Measurements from ENCODE around the gene MGA.

The MGA gene

DNA sequence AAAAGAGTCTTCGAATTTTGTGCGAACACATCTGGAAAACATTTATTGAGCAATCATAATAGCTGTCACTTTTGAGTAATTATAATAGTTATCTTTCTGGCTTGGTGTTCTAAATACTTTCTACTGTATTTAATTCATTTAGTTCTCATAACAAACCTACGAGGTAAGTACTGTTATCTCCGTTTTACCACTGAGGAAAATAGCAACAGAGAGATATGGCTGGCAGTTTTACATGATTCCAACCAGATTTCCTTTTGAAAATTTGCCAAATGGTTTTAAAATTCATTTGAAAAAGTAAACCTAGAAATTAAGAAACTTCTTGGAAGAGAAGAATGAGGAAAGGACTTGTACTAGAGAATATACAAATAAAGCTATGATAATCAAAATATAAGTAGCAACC lies 37.3 kb upstream of the MGA start:
- Histone ChIP-seq H3K36me3 (ENCODE audit: low read length) (no peaks in the 10 kb centered on the region), H4K20me1 (ENCODE audit: low read depth, low read length) (no peaks in the 10 kb centered on the region), H3K27me3 (ENCODE audit: low read length) (no peaks in the 10 kb centered on the region), H3K9ac (ENCODE audit: low read length) (no peak overlapping the region), H3F3A (ENCODE audit: insufficient read depth) (no peaks in the 10 kb centered on the region), H3K9me3 (ENCODE audit: insufficient read depth, low read length) (no peaks in the 10 kb centered on the region), H3K9me2 (replicated peaks; ENCODE audit: insufficient read depth, low read length) (no peaks in the 10 kb centered on the region), H3K4me3 (ENCODE audit: insufficient read depth, low read length, poor library complexity, severe bottlenecking) (no peak overlapping the region), H3K79me2 (ENCODE audit: insufficient read depth, low read length) (no peaks in the 10 kb centered on the region), H2AFZ (ENCODE audit: low read depth, low read length, severe bottlenecking) (no peak overlapping the region), H3K4me2 (ENCODE audit: low read depth, low read length, poor library complexity, severe bottlenecking) (no peak overlapping the region), H3K27ac (ENCODE audit: low read depth, low read length) (no peak overlapping the region)
- TF ChIP-seq, protein P1, sequence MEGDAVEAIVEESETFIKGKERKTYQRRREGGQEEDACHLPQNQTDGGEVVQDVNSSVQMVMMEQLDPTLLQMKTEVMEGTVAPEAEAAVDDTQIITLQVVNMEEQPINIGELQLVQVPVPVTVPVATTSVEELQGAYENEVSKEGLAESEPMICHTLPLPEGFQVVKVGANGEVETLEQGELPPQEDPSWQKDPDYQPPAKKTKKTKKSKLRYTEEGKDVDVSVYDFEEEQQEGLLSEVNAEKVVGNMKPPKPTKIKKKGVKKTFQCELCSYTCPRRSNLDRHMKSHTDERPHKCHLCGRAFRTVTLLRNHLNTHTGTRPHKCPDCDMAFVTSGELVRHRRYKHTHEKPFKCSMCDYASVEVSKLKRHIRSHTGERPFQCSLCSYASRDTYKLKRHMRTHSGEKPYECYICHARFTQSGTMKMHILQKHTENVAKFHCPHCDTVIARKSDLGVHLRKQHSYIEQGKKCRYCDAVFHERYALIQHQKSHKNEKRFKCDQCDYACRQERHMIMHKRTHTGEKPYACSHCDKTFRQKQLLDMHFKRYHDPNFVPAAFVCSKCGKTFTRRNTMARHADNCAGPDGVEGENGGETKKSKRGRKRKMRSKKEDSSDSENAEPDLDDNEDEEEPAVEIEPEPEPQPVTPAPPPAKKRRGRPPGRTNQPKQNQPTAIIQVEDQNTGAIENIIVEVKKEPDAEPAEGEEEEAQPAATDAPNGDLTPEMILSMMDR (IDR thresholded peaks at IDR 0.05; ENCODE audit: insufficient read depth, low read length, poor library complexity, severe bottlenecking) = no peak
- no peak for TF ChIP-seq EZH2phosphoT487 (conservative IDR thresholded peaks at IDR 0.05; ENCODE audit: low read length)

DNA sequence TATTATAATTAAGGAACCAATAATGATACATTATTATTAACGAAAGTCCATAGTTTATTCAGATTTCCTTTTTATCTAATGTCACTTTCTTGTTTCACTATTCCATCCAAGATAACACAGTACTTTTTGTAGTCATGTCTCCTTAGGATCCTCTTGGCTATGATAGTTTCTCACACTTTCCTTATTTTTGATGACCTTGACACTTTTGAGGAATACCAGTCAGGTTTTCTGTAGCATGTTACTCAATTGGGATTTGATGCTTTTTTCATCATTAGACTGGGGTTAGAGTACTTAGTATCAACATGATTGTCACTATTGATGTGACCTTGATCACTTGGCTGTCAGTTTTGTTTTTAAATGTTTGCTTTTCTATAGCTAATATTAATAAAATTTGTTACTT lies 33.0 kb upstream of the MGA start:
- no peaks in the 10 kb centered on the region for H3K79me2 ChIP-seq (ENCODE audit: insufficient read depth, low read length)

DNA sequence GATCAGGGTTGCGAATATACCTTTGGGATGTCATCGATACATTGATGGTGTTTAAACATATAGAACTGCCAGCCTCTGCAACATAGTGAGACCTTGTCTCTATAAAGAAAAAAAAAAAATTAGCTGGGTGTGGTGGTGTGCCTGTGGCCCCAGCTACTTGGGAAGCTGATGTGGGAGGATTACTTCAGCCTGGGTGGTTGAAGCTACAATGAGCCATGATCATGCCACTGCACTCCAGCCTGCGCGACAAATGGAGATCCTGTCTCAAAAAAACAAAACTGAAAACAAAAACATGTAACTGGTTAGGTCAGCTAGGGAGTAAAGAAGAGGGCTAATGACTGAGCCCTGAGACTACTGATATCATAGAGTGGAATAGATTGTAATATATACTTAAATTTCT lies 30.7 kb upstream of the MGA start:
- no peak overlapping the region for H3K9ac ChIP-seq (ENCODE audit: low read length)
- no peaks in the 10 kb centered on the region for H3K27me3 ChIP-seq (ENCODE audit: low read length)
- H3K9me2 ChIP-seq (replicated peaks; ENCODE audit: insufficient read depth, low read length) = no peaks in the 10 kb centered on the region
- no peak overlapping the region for H2AFZ ChIP-seq (ENCODE audit: low read depth, low read length, severe bottlenecking)
- H4K20me1 ChIP-seq (ENCODE audit: low read depth, low read length) = no peaks in the 10 kb centered on the region
- no peak overlapping the region for H3K4me3 ChIP-seq (ENCODE audit: insufficient read depth, low read length, poor library complexity, severe bottlenecking)
- TF ChIP-seq EZH2phosphoT487 (conservative IDR thresholded peaks at IDR 0.05; ENCODE audit: low read length) = no peak
- TF ChIP-seq, protein P1 (IDR thresholded peaks at IDR 0.05; ENCODE audit: insufficient read depth, low read length, poor library complexity, severe bottlenecking) = no peak
- no peaks in the 10 kb centered on the region for H3K9me3 ChIP-seq (ENCODE audit: insufficient read depth, low read length)
- H3K4me2 ChIP-seq (ENCODE audit: low read depth, low read length, poor library complexity, severe bottlenecking) = no peak overlapping the region
- no peaks in the 10 kb centered on the region for H3K36me3 ChIP-seq (ENCODE audit: low read length)
- no peaks in the 10 kb centered on the region for H3K79me2 ChIP-seq (ENCODE audit: insufficient read depth, low read length)
- H3K27ac ChIP-seq (ENCODE audit: low read depth, low read length) = no peak overlapping the region
- no peaks in the 10 kb centered on the region for H3F3A ChIP-seq (ENCODE audit: insufficient read depth)

More for the DNA sequence above, 33.0 kb upstream of the MGA start:
- Histone ChIP-seq H3K9me3 (ENCODE audit: insufficient read depth, low read length) (no peaks in the 10 kb centered on the region), H3K27me3 (ENCODE audit: low read length) (no peaks in the 10 kb centered on the region), H3K9ac (ENCODE audit: low read length) (no peak overlapping the region), H3K9me2 (replicated peaks; ENCODE audit: insufficient read depth, low read length) (no peaks in the 10 kb centered on the region), H3K4me2 (ENCODE audit: low read depth, low read length, poor library complexity, severe bottlenecking) (no peak overlapping the region), H3K4me3 (ENCODE audit: insufficient read depth, low read length, poor library complexity, severe bottlenecking) (no peak overlapping the region), H4K20me1 (ENCODE audit: low read depth, low read length) (no peaks in the 10 kb centered on the region), H3F3A (ENCODE audit: insufficient read depth) (no peaks in the 10 kb centered on the region), H2AFZ (ENCODE audit: low read depth, low read length, severe bottlenecking) (no peak overlapping the region), H3K27ac (ENCODE audit: low read depth, low read length) (no peak overlapping the region), H3K36me3 (ENCODE audit: low read length) (no peaks in the 10 kb centered on the region)
- TF ChIP-seq, protein P1 (IDR thresholded peaks at IDR 0.05; ENCODE audit: insufficient read depth, low read length, poor library complexity, severe bottlenecking) = no peak
- no peak for TF ChIP-seq EZH2phosphoT487 (conservative IDR thresholded peaks at IDR 0.05; ENCODE audit: low read length)

All from SU-DHL-6 (cell line).